ENCODE measurements around the gene CLEC16A.
"Not testable (repeated sequence)": the region's sequence is repeated elsewhere in the genome, so short reads cannot be mapped to it uniquely, and the experiment has no call there.

Gene CLEC16A

GRCh38 chr16:10923650-10924214, 20.6 kb upstream of the CLEC16A start:
- no peak for DNase-seq

- DNase-seq, result not testable (repeated sequence)
Measured at GRCh38 chr16:10925285-10925684, 19.1 kb upstream of the CLEC16A start.

- peak; percentile 19 for DNase-seq
Measured at GRCh38 chr16:10926094-10926493, 18.3 kb upstream of the CLEC16A start.

DNA sequence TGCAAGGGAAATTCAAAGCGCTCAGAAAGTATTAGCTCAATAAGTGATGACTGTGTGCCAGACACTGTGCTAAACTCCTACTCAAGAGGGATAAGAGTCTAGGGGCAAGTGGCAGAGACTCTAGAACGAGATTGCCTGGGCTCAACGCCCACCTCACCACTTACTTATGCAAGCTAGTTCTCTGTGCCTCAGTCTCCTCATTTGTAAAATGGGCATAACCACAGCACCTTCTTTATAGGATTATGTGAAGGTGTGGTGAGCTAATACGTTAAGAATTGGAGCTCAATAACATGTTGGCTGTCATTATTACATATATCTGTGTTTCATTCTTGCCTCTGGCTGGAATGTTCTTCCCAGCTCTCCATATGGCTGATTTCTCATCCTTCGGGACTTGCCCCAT, 17.5 kb upstream of the CLEC16A start:
- no peak for DNase-seq

DNA sequence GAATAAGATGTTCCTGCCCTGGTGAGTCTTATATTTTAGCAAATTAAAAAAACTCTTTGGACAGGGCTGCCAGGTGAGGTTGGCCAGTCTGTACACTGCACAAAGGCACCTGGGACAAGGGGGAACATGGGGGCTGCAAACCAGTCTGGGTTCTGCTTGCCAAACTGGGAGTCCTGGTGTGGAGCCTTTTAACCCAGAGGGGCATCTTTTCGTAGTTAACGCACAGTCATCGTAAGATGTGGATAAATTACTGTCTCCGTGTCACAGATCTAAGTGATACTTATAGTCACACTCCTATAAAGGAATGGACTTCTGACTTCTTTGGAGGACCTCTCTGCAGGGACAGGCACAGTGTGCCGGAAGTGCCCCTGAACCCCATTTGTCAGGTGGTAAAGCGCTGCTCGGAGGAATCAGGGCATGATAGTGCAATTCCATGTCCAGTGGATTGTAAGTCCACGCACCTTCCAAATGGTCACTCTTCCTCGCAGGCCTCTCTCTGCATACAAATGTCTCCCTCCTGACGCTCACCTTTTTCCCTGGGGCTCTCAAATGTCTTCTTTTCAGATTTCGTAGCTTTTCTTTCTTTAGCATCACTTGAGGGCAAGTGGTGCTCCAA, 16.8 kb upstream of the CLEC16A start:
- no peak for DNase-seq

GRCh38 chr16:10929097-10929496, 15.3 kb upstream of the CLEC16A start:
- peak; percentile 72 for DNase-seq

DNA sequence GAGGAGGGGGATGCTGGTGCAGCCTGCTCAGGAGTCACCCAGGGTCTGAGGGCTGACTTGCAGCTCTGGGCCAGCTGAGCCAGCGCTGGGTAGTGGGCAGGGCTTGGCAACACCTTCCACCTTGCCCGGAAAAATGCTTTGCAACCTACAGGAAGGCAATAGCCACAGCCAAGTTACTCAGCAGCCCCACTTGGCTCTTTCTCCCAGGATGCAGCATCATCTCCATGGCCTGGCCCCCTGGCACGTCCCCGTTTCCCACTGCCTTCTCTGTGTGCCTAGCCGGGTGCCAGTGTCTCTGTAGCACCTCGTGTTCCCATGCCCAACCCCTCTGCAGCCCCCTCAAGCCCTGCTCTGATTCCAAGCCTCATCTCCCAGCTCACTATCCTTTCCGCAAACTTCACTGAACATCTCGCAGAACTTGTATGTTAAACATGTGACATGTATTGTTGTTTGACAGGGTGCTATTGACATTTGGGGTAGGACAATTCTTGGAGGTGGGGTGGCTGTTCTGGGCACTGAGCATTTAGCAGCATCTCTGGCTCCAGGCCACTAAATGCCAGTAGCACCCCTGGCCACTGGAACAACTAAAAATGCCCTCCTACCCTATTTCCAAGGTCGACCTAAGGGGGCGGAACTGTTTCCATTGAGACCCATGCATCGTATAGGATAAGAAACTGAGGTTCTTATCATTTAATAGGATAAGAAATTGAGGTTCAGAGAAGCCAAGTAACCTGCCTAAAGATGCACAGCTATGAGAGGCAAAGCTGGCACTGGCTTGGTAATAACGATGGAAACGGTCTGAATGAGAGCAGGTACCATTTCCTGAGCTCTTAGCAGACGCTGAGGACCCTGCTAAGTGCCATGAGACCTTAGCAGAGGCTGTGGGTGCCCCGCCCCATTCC, 14.3 kb upstream of the CLEC16A start:
- peak; percentile 33 for DNase-seq

GRCh38 chr16:10930755-10931093, 13.6 kb upstream of the CLEC16A start:
- DNase-seq, result no peak

DNA sequence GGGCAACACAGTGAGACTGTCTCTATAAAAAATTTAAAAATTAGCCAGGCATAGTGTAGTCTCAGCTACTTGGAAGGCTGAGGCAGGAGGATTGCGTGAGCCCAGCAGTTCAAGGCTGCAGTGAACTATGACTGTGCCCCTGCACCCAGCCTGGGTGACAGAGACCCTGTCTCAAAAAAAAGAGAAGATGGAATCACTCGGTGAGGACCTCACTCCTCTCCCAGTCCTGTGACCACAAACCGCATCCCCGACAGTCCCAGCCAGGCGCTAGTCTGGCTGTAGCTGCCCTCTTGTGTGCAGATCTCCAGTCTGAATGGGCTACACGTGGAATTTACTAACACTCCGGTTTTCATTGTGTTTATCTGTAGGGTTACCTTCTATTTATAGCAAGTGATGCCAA, 13.2 kb upstream of the CLEC16A start:
- DNase-seq, result no peak

DNA sequence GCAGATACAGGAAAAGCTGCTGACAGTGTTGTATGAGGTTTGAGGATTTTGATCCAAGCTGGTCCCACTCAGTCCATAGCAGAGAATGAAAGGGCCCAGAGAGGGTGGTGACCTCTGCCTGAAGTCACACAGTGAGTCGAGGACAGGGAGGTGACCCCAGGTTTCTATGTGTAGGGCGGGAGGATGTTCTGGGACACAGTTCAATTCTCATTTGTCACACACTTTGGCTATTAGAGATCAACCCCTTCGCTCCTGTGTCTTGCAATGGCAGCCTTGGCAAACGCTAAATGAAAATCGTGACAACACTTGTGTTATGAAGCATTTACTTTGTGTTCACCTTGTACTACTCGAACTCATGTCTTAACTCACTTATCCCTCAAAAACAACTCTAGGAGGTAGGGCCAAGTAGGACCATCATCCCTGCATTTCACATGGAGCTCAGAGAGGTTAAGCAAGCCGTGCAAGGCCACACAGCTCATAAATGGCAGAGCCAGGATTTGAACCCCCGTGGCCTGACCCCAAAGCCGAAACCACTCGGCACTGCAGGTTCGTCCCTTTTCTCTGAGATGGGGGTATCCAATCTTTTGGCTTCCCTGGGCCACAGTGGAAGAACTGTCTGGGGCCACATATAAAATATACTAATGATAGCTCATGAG, 12.3 kb upstream of the CLEC16A start:
- DNase-seq, result no peak

DNA sequence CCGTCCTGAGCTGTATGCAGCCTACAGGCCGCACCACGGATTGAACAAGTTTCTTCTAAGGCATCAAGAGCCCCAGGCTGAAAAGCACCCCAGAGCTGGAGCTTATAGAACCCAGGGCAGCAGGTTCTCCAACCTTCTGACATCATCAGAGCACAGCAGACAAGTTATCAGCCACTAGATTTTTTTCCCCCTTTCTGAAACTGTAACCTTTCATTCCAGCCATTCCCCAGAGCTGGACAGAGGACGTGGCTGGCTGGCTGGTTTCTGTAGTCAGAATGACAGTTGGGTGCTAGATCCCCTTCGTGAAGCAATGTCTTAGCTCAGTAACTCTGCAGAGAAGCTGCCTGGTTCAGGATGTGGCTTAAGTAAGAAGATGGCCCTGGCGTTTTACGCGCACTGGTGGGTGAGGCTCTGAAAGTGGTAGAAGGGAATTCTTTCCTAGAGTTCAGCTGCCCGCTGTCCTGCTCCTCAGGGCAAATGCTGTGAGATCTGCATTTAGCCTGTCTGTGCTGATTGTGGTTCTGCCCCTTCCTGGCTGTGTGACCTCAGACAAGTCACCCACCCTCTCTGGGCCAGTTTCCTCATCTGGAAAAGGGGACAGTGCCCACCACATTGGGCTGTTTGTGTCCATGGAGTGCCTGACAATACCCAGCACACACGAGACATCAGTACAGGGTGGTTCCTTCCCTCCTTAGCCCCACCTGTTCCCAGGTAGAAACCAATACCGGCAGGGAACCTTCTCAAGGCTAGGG, 11.2 kb upstream of the CLEC16A start:
- DNase-seq, result no peak

GRCh38 chr16:10933865-10934264, 10.5 kb upstream of the CLEC16A start:
- DNase-seq, result no peak

DNA sequence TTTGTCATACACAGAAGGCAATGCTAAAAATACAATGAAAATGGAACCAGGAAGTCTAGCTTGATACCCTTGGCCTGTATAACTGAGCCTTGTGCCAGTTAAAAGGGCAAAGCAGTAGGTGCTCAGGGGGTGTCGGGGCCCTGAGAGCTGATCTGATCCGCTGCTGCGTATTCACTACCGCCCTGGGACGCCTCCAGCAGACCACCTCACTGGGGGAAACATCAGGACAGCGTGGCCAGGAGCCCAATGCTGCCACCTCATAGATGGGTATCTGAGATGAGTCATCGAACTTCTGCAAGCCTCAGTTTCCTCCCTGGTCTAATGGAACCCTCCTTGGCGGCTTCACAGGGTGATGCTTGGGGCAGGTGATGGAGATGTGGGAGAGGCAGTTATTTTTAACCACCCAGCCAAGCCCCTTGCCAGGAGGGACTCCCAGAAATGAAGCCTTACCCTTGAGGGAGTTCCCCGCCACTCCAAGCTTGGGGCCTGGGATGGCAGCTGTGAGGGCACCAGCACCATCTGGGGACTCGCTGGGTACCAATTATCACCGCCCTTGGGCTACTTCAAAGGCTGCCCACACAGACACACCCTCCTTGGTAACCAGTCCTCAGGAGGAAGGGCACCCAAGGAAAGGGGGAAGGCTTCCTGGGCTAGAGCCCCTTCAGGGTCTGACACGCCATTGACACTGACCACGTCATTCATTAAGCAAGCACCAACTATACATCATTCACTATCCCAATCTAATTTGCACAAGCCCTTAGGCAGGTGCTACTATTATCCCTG, 9.8 kb upstream of the CLEC16A start:
- DNase-seq, result no peak

- no peak for DNase-seq
Measured at GRCh38 chr16:10935226-10935915, 9.0 kb upstream of the CLEC16A start.

DNA sequence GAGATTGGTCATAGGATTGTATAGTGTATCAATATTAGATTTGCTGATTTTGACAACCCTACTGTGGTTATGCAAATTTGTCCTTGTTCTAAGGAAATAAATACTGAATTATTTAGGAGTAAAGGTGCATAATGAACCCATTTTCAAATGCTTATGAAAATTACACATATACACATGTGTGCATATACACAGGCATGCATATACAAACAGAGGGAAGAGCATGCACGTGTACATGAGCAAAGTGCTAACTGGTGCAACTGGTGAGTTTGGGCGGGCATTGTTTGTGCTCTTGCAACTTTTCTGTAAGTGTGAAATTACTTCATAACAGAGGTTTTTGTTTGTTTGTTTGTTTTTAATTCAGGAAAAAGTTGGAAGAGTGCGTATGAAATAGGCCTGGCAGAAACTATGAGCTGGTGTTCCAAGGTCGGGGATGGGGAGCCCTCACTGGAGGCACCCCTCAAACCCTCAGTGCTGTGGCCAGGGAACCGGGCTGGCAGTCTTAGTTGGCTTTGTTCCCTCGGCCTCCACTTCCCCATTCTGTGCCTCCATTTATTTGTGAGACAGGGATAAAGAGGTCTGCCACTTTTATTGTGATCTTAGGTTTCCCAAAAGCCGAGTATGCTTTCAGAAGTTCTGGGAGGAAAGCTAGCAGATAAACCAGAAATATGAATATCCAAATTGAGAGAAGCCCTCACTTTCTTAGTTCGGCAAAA, 7.9 kb upstream of the CLEC16A start:
- no peak for DNase-seq

GRCh38 chr16:10937068-10937859, 7.1 kb upstream of the CLEC16A start:
- DNase-seq, result no peak

- DNase-seq, result no peak
Measured at GRCh38 chr16:10938321-10938720, 6.0 kb upstream of the CLEC16A start.

- DNase-seq, result no peak
Measured at GRCh38 chr16:10938796-10939648, 5.3 kb upstream of the CLEC16A start.

GRCh38 chr16:10939649-10940234, 4.6 kb upstream of the CLEC16A start:
- no peak for DNase-seq

All from NCI-H510A treated with DMSO at 0.1 percent for 48 hours (cell line).